ENCODE data around the gene EHD3.

EHD3 gene

DNA sequence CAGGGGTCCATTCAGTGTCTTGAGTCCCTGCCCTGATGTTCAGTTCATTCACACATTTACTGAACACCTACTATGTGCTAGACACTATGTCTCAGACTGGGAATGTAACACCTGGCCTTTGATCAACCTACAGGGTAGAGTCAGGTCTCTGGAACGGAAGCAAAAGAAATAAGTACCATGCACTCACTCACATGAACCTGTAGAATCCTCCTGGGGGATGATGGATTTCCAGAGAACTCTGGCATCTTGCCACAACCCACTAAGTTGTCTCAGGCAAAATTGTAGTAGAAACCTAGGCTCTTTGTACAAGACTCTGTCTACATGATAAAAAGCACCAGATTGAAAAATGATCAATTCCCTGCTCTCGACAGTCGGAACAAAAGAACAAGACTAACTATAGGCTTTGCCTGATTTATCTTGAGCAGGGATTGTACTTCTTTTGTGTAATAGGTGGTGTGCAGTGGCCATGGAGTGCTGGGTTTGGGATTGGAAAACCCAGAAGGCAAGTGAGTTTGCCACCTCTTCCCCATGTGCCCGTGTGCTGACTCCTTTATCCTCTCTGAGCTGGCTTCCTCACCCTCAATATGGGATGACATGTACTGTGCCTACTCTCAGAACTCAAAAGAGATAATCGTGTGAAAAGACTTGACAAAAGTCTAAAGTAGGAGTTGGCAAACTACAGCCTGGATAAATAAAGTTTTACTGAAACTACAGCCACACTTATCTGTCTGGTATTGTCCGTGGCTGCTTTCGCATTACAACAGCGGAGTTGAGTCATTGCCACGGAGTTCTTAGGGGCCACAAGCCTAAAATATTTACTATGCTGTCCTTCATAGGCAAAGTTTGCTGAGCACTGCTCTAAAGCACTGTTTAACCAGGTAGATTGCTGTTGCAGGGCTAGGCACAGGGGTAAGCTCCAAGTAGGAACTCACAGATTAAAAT is 21.0 kb upstream of the EHD3 start:
- no peak for DNase-seq (ENCODE audit: low read depth)

DNA sequence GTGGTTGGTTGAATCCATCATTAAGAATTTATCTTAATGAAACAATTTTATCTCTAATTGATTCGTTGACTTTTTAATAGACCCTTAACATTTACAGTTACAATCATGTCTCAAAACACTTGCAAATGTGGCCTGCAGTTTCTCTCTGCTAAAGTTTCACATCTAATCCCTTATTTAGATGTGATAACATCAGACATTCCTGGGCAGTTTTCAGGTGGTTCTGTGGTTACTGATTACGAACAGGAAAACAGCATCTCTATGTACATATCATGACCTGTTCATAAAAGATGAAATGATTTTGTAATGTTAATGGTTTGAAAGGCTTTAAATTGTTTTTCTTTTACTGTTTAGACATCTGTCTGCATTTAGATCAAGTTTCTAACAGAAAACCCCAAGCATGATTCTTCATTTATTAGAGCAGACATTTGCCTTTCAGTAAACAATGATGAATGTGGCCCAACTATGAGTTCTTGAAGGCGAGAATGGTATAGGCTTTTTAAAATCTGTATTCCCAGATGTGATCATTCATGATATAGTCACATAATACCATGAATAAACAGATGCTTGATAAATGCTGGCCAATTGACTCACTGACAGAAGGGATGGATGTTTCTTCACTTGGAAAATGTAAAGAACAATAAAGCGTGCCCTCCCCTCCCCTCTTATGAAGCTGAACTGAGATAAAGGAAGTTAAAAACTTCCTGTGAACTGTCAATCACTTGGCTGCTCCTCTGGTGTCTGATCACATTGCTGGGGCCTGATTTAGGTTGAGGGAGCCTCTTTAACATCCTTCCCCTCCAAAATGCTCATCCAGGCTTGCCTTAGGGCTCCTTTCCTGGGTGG is 20.1 kb upstream of the EHD3 start:
- DNase-seq (ENCODE audit: low read depth), result no peak

GRCh38 chr2:31214444-31214915 is 19.5 kb upstream of the EHD3 start:
- no peak for DNase-seq (ENCODE audit: low read depth)

- no peak for DNase-seq (ENCODE audit: low read depth)
These were observed 17.2 kb upstream of the EHD3 start for GRCh38 chr2:31216734-31217133.

DNA sequence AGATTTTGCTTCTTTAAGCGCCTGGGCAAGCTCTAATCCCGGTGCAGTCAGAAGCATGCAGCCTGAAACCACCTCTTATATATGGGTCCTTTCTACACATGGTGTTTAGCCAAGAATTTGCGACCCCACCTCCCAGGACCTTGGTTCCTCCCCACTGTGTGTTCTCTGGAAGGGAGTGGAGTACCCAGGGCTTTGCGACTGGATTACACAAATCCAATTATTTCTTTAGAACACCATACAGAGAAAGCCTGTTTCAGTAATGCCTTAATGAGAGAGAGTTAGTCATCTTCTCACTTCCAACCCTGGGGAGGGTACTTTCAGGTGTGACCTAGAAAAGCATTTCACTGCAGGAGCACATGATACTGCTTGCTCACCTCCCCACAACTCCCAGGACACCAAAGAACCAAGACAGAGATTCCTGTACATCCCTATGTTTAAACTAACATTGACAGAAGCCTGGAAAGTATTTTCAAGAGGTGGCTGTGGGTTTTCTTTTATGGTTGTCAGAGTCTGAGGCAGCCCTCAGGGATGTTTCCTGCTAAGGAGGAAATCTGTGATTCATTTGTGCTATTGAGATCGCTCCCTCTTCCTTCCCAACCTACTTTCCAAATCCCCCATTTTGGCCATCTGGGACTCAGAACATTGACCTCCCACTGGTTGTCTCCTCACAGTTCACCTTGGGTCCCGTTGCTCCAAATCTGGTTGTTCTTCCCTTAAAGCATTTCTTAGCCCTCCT is 16.3 kb upstream of the EHD3 start, which contains the start of gene CAPN14:
TSS of gene CAPN14 (minus strand) at position 51 of the 736 bp plus-strand sequence. CDS start 12,068 bp downstream, outside the sequence.
- no peak for DNase-seq (ENCODE audit: low read depth)

DNA sequence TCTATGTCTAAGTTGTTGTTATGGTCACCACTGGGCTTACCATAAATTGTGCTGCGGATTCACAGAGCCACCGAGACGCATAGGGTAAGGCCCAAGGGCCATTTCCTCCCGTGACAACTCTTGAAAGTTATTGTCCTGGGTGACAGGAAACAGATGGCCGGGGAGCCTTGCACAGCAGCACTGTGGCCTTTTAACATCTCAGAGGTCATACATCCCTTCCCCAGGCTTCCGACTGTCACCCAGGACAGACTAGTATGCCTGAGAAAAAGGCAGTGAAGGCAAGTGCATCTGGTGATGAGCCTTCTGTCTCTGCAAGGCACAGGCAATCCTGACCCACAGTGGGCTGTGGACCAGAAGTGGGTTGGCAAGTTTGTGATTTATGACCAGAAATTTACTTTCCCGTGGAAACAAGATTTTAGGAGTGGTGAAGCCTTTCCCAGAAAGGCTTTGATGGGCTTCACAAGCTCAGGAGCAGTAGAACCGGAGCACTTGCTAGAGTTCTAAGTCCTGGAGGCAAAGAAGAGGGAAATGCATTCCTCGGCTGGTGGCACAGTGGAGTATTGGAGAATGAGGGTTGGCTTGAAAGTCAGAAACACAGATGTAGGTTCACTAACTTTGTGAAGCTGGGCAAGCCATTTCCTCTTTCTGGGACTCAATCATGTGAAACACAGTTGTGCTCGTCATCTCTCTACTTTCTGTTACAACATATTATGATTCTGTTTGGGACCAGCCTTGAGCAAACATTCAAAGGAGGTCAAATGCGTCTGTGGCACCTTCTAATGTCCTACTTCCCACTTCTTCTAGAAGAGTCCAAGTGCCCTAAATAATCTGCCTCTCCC is 14.6 kb upstream of the EHD3 start:
- no peak for DNase-seq (ENCODE audit: low read depth)

DNA sequence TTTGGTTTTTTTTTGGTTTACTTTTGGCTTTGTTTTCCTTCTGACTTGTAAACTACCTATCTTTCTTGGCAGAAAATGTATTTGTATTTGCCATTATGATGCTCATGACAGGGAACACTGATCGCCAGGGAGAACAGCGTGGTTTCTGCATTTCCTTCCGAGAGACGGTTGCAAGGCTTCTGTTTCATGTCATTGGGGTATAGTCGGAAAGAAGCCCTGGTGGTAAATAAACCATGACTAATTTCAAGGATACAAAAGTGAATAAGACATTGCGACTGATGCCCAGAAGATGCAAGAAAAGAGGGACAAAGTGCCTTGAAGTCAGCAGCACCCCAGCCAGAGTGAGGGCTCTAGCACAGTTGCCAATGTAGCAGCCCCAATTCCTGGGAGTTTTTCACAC is 12.4 kb upstream of the EHD3 start:
- no peak for DNase-seq (ENCODE audit: low read depth)

DNA sequence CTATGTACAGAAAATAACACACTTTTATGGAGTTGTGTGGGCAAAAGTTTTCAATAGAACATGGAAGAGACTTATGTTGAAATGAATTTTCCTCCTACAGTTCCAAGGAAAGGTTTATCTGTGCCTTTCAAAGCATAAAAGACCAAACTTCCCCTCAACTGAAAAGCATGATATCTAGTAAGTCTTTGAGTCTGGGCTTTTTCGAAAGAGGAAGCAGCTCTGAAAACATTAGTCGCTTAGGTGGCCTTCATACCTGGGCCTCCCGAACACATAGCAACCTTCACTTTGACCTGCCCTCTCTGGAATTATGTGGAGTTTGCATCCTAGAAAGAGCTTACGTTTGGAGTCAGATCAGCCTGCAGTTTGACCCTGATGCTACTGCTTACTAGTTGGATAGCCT is 11.9 kb upstream of the EHD3 start:
- DNase-seq (ENCODE audit: low read depth), result no peak

DNA sequence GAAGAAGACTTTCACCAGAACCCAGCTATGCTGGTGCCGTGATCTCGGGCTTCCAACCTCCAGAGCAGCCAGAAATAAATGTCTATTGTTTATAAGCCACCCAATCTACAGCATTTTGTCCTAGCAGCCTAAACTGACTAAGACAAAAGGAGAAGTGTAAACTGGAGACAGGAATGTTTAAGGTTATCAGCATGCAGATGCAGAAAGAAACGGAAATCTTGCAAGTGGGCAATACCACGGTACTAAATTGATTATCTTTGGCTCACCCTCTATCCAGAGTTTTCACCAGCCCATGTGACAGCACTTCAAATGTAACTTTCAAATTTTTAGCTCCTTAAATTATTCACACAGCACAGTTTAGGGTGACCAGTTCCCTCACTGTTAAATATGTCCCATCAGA is 10.9 kb upstream of the EHD3 start:
- no peak for DNase-seq (ENCODE audit: low read depth)

GRCh38 chr2:31223749-31224148 is 10.2 kb upstream of the EHD3 start:
- DNase-seq (ENCODE audit: low read depth), result no peak

DNA sequence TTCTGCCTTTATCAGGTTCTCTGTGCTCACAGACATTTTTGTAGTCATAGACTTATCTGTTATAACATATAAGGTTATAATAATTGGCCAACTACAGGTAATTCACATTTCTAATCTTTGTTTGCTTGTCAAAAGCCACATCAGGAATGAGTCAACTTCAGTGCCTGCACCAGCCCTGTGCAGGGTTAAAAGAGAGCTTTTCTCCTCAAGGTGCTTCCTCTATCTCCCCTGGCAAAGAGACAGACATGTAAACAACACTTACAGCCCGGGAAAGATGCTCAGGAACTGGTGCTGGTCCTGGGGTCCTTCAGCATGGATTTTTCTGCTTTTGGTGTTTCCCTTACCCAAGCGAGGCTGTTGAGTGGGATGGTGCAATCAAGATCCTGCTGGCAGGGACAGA is 7.7 kb upstream of the EHD3 start:
- DNase-seq (ENCODE audit: low read depth), result no peak

DNA sequence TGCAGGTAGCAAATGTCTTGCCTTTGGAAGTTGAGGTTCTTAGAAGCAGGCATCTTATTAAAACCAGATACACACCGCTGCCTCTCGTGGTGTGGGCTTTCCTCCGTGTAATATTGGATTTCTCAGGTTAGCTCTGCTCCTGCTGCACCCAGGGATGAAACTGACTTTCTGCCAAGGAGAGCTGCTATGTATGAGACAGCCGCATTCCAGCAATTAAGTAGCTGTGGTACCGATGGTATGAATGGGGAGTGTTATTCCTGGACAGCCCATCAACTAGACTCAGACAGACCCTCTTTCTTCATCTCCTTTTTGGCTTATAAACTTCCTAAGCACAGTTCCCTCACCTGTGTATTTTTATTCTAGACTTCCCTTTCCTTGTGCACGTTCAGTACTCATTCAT is 6.8 kb upstream of the EHD3 start:
- DNase-seq (ENCODE audit: low read depth), result no peak

GRCh38 chr2:31227711-31228125 is 6.2 kb upstream of the EHD3 start:
- no peak for DNase-seq (ENCODE audit: low read depth)

GRCh38 chr2:31228717-31229116 is 5.2 kb upstream of the EHD3 start:
- DNase-seq (ENCODE audit: low read depth), result no peak

- no peak for DNase-seq (ENCODE audit: low read depth)
These were observed 3.2 kb upstream of the EHD3 start for GRCh38 chr2:31230751-31231150.

DNA sequence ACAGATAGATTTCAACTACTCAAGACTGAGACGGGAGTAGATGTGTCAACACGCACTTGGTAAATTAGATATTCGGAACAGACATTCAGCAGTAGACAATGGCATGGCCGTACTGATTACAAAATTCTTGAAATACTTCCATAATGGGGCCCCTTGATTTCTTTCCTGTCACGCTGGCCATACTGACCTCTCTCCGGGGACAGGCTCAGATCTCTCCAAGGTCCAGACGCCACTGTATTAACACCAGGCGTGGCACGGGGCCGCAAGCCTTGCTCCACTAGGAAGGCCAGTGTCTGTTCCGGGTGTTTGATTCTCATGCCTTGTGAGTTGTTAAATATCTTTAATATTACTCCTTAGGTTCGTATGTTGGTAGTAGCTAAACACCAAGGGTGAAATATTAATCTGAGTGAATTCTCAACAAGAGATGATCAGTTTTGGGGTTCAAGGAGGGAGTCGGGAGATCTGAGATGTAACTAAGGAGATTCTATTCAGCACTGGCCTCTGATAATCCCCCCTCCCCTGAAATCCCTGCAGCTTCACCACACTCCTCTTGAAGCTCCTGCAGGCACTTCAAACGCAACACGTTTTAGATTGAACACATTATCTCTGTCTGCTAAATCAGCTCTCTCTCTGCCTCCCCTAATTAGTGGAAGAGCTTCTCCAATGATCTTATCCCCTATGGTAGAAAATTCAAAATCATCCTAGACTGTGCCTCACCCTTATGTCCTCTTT is 2.2 kb upstream of the EHD3 start:
- no peak for DNase-seq (ENCODE audit: low read depth)

GRCh38 chr2:31232586-31232985 is 1.4 kb upstream of the EHD3 start:
- no peak for DNase-seq (ENCODE audit: low read depth)

- no peak for DNase-seq (ENCODE audit: low read depth)
These were observed 721 bp upstream of the EHD3 start for GRCh38 chr2:31233231-31233630.

GRCh38 chr2:31234683-31235503 is 941 bp downstream of the EHD3 start:
- DNase-seq (ENCODE audit: low read depth), result no peak

- no peak for DNase-seq (ENCODE audit: low read depth)
These were observed 1.6 kb downstream of the EHD3 start for GRCh38 chr2:31235504-31235902.
